Activated gamma-delta T cell treated with anti-CD3 and anti-CD28 coated beads, Interleukin-2, amount 50 U/mL, for 16 hours (primary cell): ENCODE measurements around the gene SRRM4.

Experiments
- DNase-seq: peaks from one replicate; pipeline ENCODE4 v3.0.0-alpha.2; 2020; ENCODE audit warnings: low read depth

SRRM4 gene

GRCh38 chr12:119169150-119169549 lies 187.8 kb downstream of the SRRM4 start:
- no peak for DNase-seq

GRCh38 chr12:119171291-119171690 lies 189.9 kb downstream of the SRRM4 start:
- no peak for DNase-seq

- no peak for DNase-seq
Measured at GRCh38 chr12:119171691-119172425, 190.5 kb downstream of the SRRM4 start.

- DNase-seq = no peak
Measured at GRCh38 chr12:119175081-119175480, 193.7 kb downstream of the SRRM4 start.

GRCh38 chr12:119176267-119177055 lies 195.1 kb downstream of the SRRM4 start:
- no peak for DNase-seq

- no peak for DNase-seq
Measured at GRCh38 chr12:119177056-119177325, 195.7 kb downstream of the SRRM4 start.

GRCh38 chr12:119177724-119178380 lies 196.5 kb downstream of the SRRM4 start:
- DNase-seq = no peak

- no peak for DNase-seq
Measured at GRCh38 chr12:119178544-119179334, 197.4 kb downstream of the SRRM4 start, which contains the start of gene HSPB8. Gene HSPB8, plus strand, starts transcription at chr12:119178931. Its CDS starts 382 bp downstream, at chr12:119179313.

- DNase-seq = no peak
Measured at GRCh38 chr12:119179335-119180021, 198.1 kb downstream of the SRRM4 start.

- DNase-seq = no peak
Measured at GRCh38 chr12:119180380-119181040, 199.2 kb downstream of the SRRM4 start.

GRCh38 chr12:119181202-119181601 lies 199.9 kb downstream of the SRRM4 start:
- DNase-seq = no peak

- no peak for DNase-seq
Measured at GRCh38 chr12:119181944-119182343, 200.6 kb downstream of the SRRM4 start.

GRCh38 chr12:119182701-119183493 lies 201.6 kb downstream of the SRRM4 start:
- no peak for DNase-seq

- no peak for DNase-seq
Measured at GRCh38 chr12:119183942-119184695, 202.8 kb downstream of the SRRM4 start.

- no peak for DNase-seq
Measured at GRCh38 chr12:119195256-119195655, 213.9 kb downstream of the SRRM4 start.

- no peak for DNase-seq
Measured at GRCh38 chr12:119198440-119198839, 217.1 kb downstream of the SRRM4 start.

GRCh38 chr12:119200601-119201000 lies 219.3 kb downstream of the SRRM4 start:
- no peak for DNase-seq

GRCh38 chr12:119201789-119202543 lies 220.6 kb downstream of the SRRM4 start:
- DNase-seq = no peak

GRCh38 chr12:119202544-119202943 lies 221.2 kb downstream of the SRRM4 start:
- DNase-seq = no peak
